Measurements from ENCODE around the gene KCNK10. TPM values are rescaled to one million over a fixed set of nuclear protein-coding genes. Genes with fewer than 3 reads are reported as not detected.

The KCNK10 gene
- total RNA-seq, 1 donor from 2014 or later, result not detected

DNA sequence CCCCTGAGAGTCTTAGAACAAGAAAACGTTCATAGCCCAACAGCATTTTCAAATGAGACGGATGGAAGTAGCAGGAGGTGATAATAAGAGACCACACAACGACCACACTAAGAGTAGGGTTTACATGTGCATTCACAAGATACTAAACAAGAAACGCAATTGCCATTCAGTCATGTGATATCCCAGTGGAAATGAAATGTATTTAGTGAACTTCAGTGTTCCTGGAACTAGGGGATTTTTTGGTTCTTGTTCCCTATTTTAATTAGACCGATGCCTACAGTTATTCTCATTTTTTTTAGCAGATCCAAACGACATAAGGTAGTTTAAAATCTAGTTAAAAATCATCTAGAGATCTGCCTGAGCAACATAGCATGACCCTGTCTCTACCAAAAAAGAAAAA is 168.1 kb downstream of the KCNK10 start:
- no peaks in the 10 kb centered on the region for H3K4me1 ChIP-seq (ENCODE audit: control insufficient read depth in 3 of 3, insufficient read depth in 3 of 3, low read length in 3 of 3)
- H3K4me3 ChIP-seq (ENCODE audit: low read length in 3 of 3), result no peak overlapping the region
- no peaks in the 10 kb centered on the region for H3K9me3 ChIP-seq (ENCODE audit: control insufficient read depth in 3 of 3, low read length in 3 of 3)
- no peak overlapping the region for H3K27ac ChIP-seq (ENCODE audit: low read depth, low read length)
- no peak overlapping the region for H3K9ac ChIP-seq (ENCODE audit: low read depth in 1 of 3, low read length in 3 of 3)
- peaks cover 0 to 3% (median 0%) of the 10 kb centered on the region in 3 donors for H3K27me3 ChIP-seq (ENCODE audit: control insufficient read depth in 3 of 3, insufficient read depth in 3 of 3, low read length in 3 of 3)
- no peaks in the 10 kb centered on the region for H3K36me3 ChIP-seq (ENCODE audit: control insufficient read depth in 3 of 3, insufficient read depth in 3 of 3, low read length in 3 of 3)

- Histone ChIP-seq H3K36me3 (ENCODE audit: control insufficient read depth in 3 of 3, insufficient read depth in 3 of 3, low read length in 3 of 3) (no peaks in the 10 kb centered on the region), H3K9ac (ENCODE audit: low read depth in 1 of 3, low read length in 3 of 3) (no peak overlapping the region), H3K4me3 (ENCODE audit: low read length in 3 of 3) (no peak overlapping the region), H3K9me3 (ENCODE audit: control insufficient read depth in 3 of 3, low read length in 3 of 3) (no peaks in the 10 kb centered on the region), H3K27me3 (ENCODE audit: control insufficient read depth in 3 of 3, insufficient read depth in 3 of 3, low read length in 3 of 3) (peaks cover 0 to 3% (median 0%) of the 10 kb centered on the region in 3 donors), H3K27ac (ENCODE audit: low read depth, low read length) (no peak overlapping the region), H3K4me1 (ENCODE audit: control insufficient read depth in 3 of 3, insufficient read depth in 3 of 3, low read length in 3 of 3) (no peaks in the 10 kb centered on the region)
These were observed 168.7 kb downstream of the KCNK10 start for GRCh38 chr14:88154321-88154720.

- no peak overlapping the region for H3K27ac ChIP-seq (ENCODE audit: low read depth, low read length)
- H3K36me3 ChIP-seq (ENCODE audit: control insufficient read depth in 3 of 3, insufficient read depth in 3 of 3, low read length in 3 of 3), result no peaks in the 10 kb centered on the region
- H3K9me3 ChIP-seq (ENCODE audit: control insufficient read depth in 3 of 3, low read length in 3 of 3), result no peaks in the 10 kb centered on the region
- H3K27me3 ChIP-seq (ENCODE audit: control insufficient read depth in 3 of 3, insufficient read depth in 3 of 3, low read length in 3 of 3), result peaks cover 0 to 4% (median 0%) of the 10 kb centered on the region in 3 donors
- no peak overlapping the region for H3K9ac ChIP-seq (ENCODE audit: low read depth in 1 of 3, low read length in 3 of 3)
- H3K4me3 ChIP-seq (ENCODE audit: low read length in 3 of 3), result no peak overlapping the region
- no peaks in the 10 kb centered on the region for H3K4me1 ChIP-seq (ENCODE audit: control insufficient read depth in 3 of 3, insufficient read depth in 3 of 3, low read length in 3 of 3)
These were observed 176.0 kb downstream of the KCNK10 start for GRCh38 chr14:88146881-88147649.

DNA sequence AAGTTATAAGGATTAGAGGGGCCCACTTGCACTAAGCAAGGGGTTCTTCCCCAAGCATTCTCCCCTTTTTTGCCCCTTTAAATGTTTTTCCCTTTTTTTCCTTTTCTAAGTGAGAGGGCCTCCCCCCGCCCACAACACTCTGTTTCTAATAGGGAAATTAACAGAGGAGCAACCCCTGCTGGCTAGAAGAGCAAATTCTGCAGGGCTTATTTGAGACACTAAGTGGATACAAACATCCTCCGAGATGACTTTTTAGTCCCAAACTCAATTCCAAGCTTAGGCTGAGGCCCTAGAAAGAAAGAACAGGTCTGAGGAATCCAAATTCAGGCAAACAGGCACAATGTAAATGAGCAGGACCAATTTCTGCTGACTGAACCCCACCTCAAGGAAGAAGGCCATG is 179.3 kb downstream of the KCNK10 start:
- peaks cover 0 to 4% (median 0%) of the 10 kb centered on the region in 3 donors for H3K27me3 ChIP-seq (ENCODE audit: control insufficient read depth in 3 of 3, insufficient read depth in 3 of 3, low read length in 3 of 3)
- H3K27ac ChIP-seq (ENCODE audit: low read depth, low read length), result no peak overlapping the region
- no peaks in the 10 kb centered on the region for H3K9me3 ChIP-seq (ENCODE audit: control insufficient read depth in 3 of 3, low read length in 3 of 3)
- H3K4me1 ChIP-seq (ENCODE audit: control insufficient read depth in 3 of 3, insufficient read depth in 3 of 3, low read length in 3 of 3), result no peaks in the 10 kb centered on the region
- no peak overlapping the region for H3K4me3 ChIP-seq (ENCODE audit: low read length in 3 of 3)
- H3K9ac ChIP-seq (ENCODE audit: low read depth in 1 of 3, low read length in 3 of 3), result no peak overlapping the region
- no peaks in the 10 kb centered on the region for H3K36me3 ChIP-seq (ENCODE audit: control insufficient read depth in 3 of 3, insufficient read depth in 3 of 3, low read length in 3 of 3)

GRCh38 chr14:88142997-88143396 is 180.1 kb downstream of the KCNK10 start:
- peaks cover 0 to 4% (median 0%) of the 10 kb centered on the region in 3 donors for H3K27me3 ChIP-seq (ENCODE audit: control insufficient read depth in 3 of 3, insufficient read depth in 3 of 3, low read length in 3 of 3)
- H3K36me3 ChIP-seq (ENCODE audit: control insufficient read depth in 3 of 3, insufficient read depth in 3 of 3, low read length in 3 of 3), result no peaks in the 10 kb centered on the region
- H3K4me3 ChIP-seq (ENCODE audit: low read length in 3 of 3), result no peak overlapping the region

GRCh38 chr14:88140874-88141273 is 182.2 kb downstream of the KCNK10 start:
- H3K4me1 ChIP-seq (ENCODE audit: control insufficient read depth in 3 of 3, insufficient read depth in 3 of 3, low read length in 3 of 3), result no peaks in the 10 kb centered on the region
- peaks cover 0 to 4% (median 0%) of the 10 kb centered on the region in 3 donors for H3K27me3 ChIP-seq (ENCODE audit: control insufficient read depth in 3 of 3, insufficient read depth in 3 of 3, low read length in 3 of 3)
- H3K4me3 ChIP-seq (ENCODE audit: low read length in 3 of 3), result no peak overlapping the region
- no peaks in the 10 kb centered on the region for H3K9me3 ChIP-seq (ENCODE audit: control insufficient read depth in 3 of 3, low read length in 3 of 3)
- no peaks in the 10 kb centered on the region for H3K36me3 ChIP-seq (ENCODE audit: control insufficient read depth in 3 of 3, insufficient read depth in 3 of 3, low read length in 3 of 3)
- H3K27ac ChIP-seq (ENCODE audit: low read depth, low read length), result no peak overlapping the region
- no peak overlapping the region for H3K9ac ChIP-seq (ENCODE audit: low read depth in 1 of 3, low read length in 3 of 3)

More at GRCh38 chr14:88142997-88143396, 180.1 kb downstream of the KCNK10 start:
- Histone ChIP-seq H3K9me3 (ENCODE audit: control insufficient read depth in 3 of 3, low read length in 3 of 3) (no peaks in the 10 kb centered on the region), H3K9ac (ENCODE audit: low read depth in 1 of 3, low read length in 3 of 3) (no peak overlapping the region), H3K27ac (ENCODE audit: low read depth, low read length) (no peak overlapping the region), H3K4me1 (ENCODE audit: control insufficient read depth in 3 of 3, insufficient read depth in 3 of 3, low read length in 3 of 3) (no peaks in the 10 kb centered on the region)

- Histone ChIP-seq H3K9ac (ENCODE audit: low read depth in 1 of 3, low read length in 3 of 3) (no peak overlapping the region), H3K9me3 (ENCODE audit: control insufficient read depth in 3 of 3, low read length in 3 of 3) (no peaks in the 10 kb centered on the region), H3K36me3 (ENCODE audit: control insufficient read depth in 3 of 3, insufficient read depth in 3 of 3, low read length in 3 of 3) (no peaks in the 10 kb centered on the region), H3K4me1 (ENCODE audit: control insufficient read depth in 3 of 3, insufficient read depth in 3 of 3, low read length in 3 of 3) (no peaks in the 10 kb centered on the region), H3K4me3 (ENCODE audit: low read length in 3 of 3) (no peak overlapping the region), H3K27ac (ENCODE audit: low read depth, low read length) (no peak overlapping the region), H3K27me3 (ENCODE audit: control insufficient read depth in 3 of 3, insufficient read depth in 3 of 3, low read length in 3 of 3) (peaks cover 0 to under 1% (median 0%) of the 10 kb centered on the region in 3 donors)
These were observed 185.7 kb downstream of the KCNK10 start for GRCh38 chr14:88137327-88137726.

Other genes starting within 250 kb of the KCNK10 start
- gene SPATA7, start 62.4 kb upstream of the KCNK10 start, total RNA-seq, result 22.4 TPM
- gene PTPN21, start 231.7 kb upstream of the KCNK10 start, total RNA-seq, result 16.2 TPM
- 28.7 TPM for gene ZC3H14, start 239.8 kb upstream of the KCNK10 start, total RNA-seq

All from skeletal muscle tissue (tissue), 4 donors.